Measurements from ENCODE around the gene OLIG3.

The OLIG3 gene
- 0 reads per million in 2 donors for total RNA-seq

- no peak for DNase-seq
Observed at GRCh38 chr6:137494281-137494987, at the start of gene OLIG3. OLIG3 (minus strand) TSS chr6:137494394; CDS start chr6:137494170, 224 bp downstream.

- no peak for DNase-seq
Observed at GRCh38 chr6:137543114-137543513, 48.9 kb upstream of the OLIG3 start.

GRCh38 chr6:137542713-137543112 lies 48.5 kb upstream of the OLIG3 start:
- no peak for DNase-seq

GRCh38 chr6:137541534-137542063 lies 47.4 kb upstream of the OLIG3 start:
- DNase-seq, result no peak

- no peak for DNase-seq
Observed at GRCh38 chr6:137536104-137536773, 42.0 kb upstream of the OLIG3 start.

GRCh38 chr6:137531376-137532092 lies 37.3 kb upstream of the OLIG3 start:
- no peak for DNase-seq

- DNase-seq, result no peak
Observed at GRCh38 chr6:137530404-137530803, 36.2 kb upstream of the OLIG3 start.

- DNase-seq, result no peak
Observed at GRCh38 chr6:137522831-137523230, 28.6 kb upstream of the OLIG3 start.

- no peak for DNase-seq
Observed at GRCh38 chr6:137522198-137522798, 28.1 kb upstream of the OLIG3 start.

- no peak for DNase-seq
Observed at GRCh38 chr6:137520520-137520919, 26.3 kb upstream of the OLIG3 start.

- DNase-seq, result no peak
Observed at GRCh38 chr6:137519629-137520176, 25.5 kb upstream of the OLIG3 start.

- no peak for DNase-seq
Observed at GRCh38 chr6:137518386-137518983, 24.3 kb upstream of the OLIG3 start.

- DNase-seq, result no peak
Observed at GRCh38 chr6:137514418-137514817, 20.2 kb upstream of the OLIG3 start.

- no peak for DNase-seq
Observed at GRCh38 chr6:137512757-137513605, 18.8 kb upstream of the OLIG3 start.

- no peak for DNase-seq
Observed at GRCh38 chr6:137510923-137511322, 16.7 kb upstream of the OLIG3 start.

GRCh38 chr6:137498481-137499190 lies 4.4 kb upstream of the OLIG3 start:
- DNase-seq, result no peak

- DNase-seq, result no peak
Observed at GRCh38 chr6:137497721-137498463, 3.7 kb upstream of the OLIG3 start.

GRCh38 chr6:137496909-137497720 lies 2.9 kb upstream of the OLIG3 start:
- DNase-seq, result no peak

- DNase-seq, result no peak
Observed at GRCh38 chr6:137496368-137496767, 2.2 kb upstream of the OLIG3 start.
